GM12878 (cell line): Measurements from ENCODE around the gene ADGRL3.

Source experiments
- CBFB ChIP-seq: IDR thresholded peaks from 2 replicates; pipeline ENCODE4 v1.6.1; 2016; ENCODE audit warnings: antibody characterized with exemption, low read depth
- CBX5 ChIP-seq: sonication (generic); IDR thresholded peaks from 2 replicates; pipeline ENCODE4 v1.6.1; 2016; ENCODE audit warnings: low read depth, moderate library complexity, mild to moderate bottlenecking, inconsistent platforms
- GABPA ChIP-seq: IDR thresholded peaks from 2 replicates; pipeline ENCODE4 v1.6.1; 2014; ENCODE audit warnings: antibody characterized with exemption, low read depth, mild to moderate bottlenecking, inconsistent platforms
- JUNB ChIP-seq: IDR thresholded peaks from 2 replicates; pipeline ENCODE4 v1.6.1; 2016; ENCODE audit warnings: antibody characterized with exemption, mild to moderate bottlenecking
- MYC ChIP-seq: IDR thresholded peaks from 2 replicates; pipeline ENCODE4 v1.6.1; 2011; ENCODE audit warnings: mild to moderate bottlenecking, low read length, moderate library complexity, inconsistent platforms; ENCODE audit not compliant: insufficient read depth, insufficient replicate concordance, insufficient read length, severe bottlenecking
- SUZ12 ChIP-seq: fragments of 200-600 bp; sonication (generic); IDR thresholded peaks from one replicate; pipeline ENCODE4 v1.6.1; 2018; ENCODE audit warnings: antibody characterized with exemption, mild to moderate bottlenecking; ENCODE audit not compliant: unreplicated experiment
- TF ChIP-seq, protein P1 (sequence below), 3 experiments: IDR thresholded peaks in 2 of 3; conservative IDR thresholded peaks in 1 of 3; 2 replicates each; pipeline ENCODE4 v1.5.1; 2011; ENCODE audit warnings: low read depth in 3 of 3, low read length in 3 of 3, mild to moderate bottlenecking in 3 of 3, control low read depth in 2 of 3, moderate library complexity in 2 of 3, inconsistent platforms in 1 of 3, mixed read lengths in 1 of 3; ENCODE audit not compliant: control insufficient read depth in 2 of 3, insufficient read depth in 1 of 3; ENCODE audit errors: extremely low read depth in 1 of 3
- TF ChIP-seq, protein P2 (sequence below): fragments of 450-650 bp; IDR thresholded peaks from 2 replicates; pipeline ENCODE4 v1.6.1; 2017; ENCODE audit warnings: mild to moderate bottlenecking, low read depth, inconsistent platforms; ENCODE audit not compliant: poor library complexity, severe bottlenecking
- TF ChIP-seq, protein P3 (sequence below): IDR thresholded peaks from 2 replicates; pipeline ENCODE4 v1.6.1; 2011; ENCODE audit warnings: low read depth, mild to moderate bottlenecking, low read length, moderate library complexity, borderline replicate concordance; ENCODE audit errors: extremely low read depth
- TF ChIP-seq, protein P4 (sequence below): IDR thresholded peaks from 2 replicates; pipeline ENCODE4 v1.6.1; 2012; ENCODE audit warnings: low read depth, low read length, improper control_type of control experiment

DNA sequence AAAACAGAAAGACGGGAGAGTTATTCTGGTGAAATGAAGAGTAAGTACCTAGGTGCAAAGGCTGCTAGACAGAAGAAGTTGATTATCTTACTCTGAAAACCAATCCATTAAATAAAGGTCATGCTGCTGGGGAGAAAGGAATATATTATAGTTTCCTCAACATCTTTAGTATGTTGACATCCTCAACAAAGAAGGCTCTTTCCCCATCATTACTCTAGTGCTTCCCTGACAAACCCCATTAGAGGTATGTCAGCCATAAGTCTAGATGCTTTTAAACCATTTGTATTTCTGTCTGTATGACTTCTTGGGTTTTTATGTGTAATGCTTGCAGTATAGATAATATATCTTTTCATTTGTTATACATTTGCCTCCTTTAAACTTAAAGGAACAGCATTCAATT lies 75.9 kb downstream of the ADGRL3 start:
- TF ChIP-seq, protein P1, sequence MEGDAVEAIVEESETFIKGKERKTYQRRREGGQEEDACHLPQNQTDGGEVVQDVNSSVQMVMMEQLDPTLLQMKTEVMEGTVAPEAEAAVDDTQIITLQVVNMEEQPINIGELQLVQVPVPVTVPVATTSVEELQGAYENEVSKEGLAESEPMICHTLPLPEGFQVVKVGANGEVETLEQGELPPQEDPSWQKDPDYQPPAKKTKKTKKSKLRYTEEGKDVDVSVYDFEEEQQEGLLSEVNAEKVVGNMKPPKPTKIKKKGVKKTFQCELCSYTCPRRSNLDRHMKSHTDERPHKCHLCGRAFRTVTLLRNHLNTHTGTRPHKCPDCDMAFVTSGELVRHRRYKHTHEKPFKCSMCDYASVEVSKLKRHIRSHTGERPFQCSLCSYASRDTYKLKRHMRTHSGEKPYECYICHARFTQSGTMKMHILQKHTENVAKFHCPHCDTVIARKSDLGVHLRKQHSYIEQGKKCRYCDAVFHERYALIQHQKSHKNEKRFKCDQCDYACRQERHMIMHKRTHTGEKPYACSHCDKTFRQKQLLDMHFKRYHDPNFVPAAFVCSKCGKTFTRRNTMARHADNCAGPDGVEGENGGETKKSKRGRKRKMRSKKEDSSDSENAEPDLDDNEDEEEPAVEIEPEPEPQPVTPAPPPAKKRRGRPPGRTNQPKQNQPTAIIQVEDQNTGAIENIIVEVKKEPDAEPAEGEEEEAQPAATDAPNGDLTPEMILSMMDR (IDR thresholded peaks at IDR 0.05 in 2 of 3, conservative IDR thresholded peaks at IDR 0.05 in 1 of 3; ENCODE audit: control insufficient read depth in 2 of 3, extremely low read depth in 1 of 3, insufficient read depth in 1 of 3, low read depth in 3 of 3, low read length in 3 of 3): no peak
- TF ChIP-seq CBFB (no peak), SUZ12 (no peak), GABPA (no peak), JUNB (no peak), CBX5 (no peak), MYC (no peak)
- TF ChIP-seq, protein P2, sequence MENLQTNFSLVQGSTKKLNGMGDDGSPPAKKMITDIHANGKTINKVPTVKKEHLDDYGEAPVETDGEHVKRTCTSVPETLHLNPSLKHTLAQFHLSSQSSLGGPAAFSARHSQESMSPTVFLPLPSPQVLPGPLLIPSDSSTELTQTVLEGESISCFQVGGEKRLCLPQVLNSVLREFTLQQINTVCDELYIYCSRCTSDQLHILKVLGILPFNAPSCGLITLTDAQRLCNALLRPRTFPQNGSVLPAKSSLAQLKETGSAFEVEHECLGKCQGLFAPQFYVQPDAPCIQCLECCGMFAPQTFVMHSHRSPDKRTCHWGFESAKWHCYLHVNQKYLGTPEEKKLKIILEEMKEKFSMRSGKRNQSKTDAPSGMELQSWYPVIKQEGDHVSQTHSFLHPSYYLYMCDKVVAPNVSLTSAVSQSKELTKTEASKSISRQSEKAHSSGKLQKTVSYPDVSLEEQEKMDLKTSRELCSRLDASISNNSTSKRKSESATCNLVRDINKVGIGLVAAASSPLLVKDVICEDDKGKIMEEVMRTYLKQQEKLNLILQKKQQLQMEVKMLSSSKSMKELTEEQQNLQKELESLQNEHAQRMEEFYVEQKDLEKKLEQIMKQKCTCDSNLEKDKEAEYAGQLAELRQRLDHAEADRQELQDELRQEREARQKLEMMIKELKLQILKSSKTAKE: no peak
- TF ChIP-seq, protein P3, sequence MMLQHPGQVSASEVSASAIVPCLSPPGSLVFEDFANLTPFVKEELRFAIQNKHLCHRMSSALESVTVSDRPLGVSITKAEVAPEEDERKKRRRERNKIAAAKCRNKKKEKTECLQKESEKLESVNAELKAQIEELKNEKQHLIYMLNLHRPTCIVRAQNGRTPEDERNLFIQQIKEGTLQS: no peak
- TF ChIP-seq, protein P4, sequence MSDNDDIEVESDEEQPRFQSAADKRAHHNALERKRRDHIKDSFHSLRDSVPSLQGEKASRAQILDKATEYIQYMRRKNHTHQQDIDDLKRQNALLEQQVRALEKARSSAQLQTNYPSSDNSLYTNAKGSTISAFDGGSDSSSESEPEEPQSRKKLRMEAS: no peak
